ENCODE results near the gene RNF5. TPM values are rescaled to one million over a fixed set of nuclear protein-coding genes. Genes with fewer than 3 reads are reported as not detected.

RNF5 gene
- total RNA-seq, 3 donors from 2014 or later: 79.0 to 114 (median 85.0) TPM

GRCh38 chr6:32216285-32216684 lies 38.1 kb downstream of the RNF5 start:
- ATAC-seq (no peak), DNase-seq (no peak)
- Histone ChIP-seq H3K9me3 (no peaks in the 10 kb centered on the region), H3K36me3 (ENCODE audit: low read depth) (no peaks in the 10 kb centered on the region), H3K4me1 (ENCODE audit: low read depth) (no peaks in the 10 kb centered on the region), H3K4me3 (no peak overlapping the region)
- TF ChIP-seq CTCF (IDR thresholded peaks at IDR 0.05): no peak
- intact Hi-C loops (cut with DNase I, micrococcal nuclease): no loop called here

DNA sequence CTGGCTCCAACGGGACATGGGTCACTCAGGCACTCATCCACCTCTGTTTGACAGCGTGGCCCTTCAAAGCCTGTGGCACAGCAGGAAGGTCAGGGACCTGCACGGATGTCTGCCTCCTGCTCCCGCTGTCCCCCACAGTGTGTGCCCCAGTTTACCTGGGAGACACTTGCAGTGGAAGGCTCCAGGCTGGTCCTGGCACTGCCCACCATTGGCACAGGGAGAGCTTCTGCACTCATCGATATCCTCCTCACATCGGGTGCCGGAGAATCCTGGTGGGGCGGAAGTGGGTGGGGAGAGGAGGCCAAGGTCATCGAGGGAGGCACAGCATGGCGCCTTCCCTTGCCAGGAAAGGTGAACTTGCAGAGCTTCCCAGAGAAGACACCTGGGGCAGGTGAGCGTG lies 38.8 kb downstream of the RNF5 start:
- intact Hi-C loops (cut with DNase I, micrococcal nuclease): no loop called here
- no peak for DNase-seq
- Histone ChIP-seq H3K36me3 (ENCODE audit: low read depth) (no peaks in the 10 kb centered on the region), H3K9me3 (no peaks in the 10 kb centered on the region), H3K4me1 (ENCODE audit: low read depth) (no peaks in the 10 kb centered on the region), H3K4me3 (no peak overlapping the region)
- no peak for TF ChIP-seq CTCF (IDR thresholded peaks at IDR 0.05)
- ATAC-seq: no peak

- H3K4me1 ChIP-seq (ENCODE audit: low read depth): no peaks in the 10 kb centered on the region
- H3K9me3 ChIP-seq: no peaks in the 10 kb centered on the region
- DNase-seq (no peak), ATAC-seq (no peak)
- no peak overlapping the region for H3K4me3 ChIP-seq
- no peaks in the 10 kb centered on the region for H3K36me3 ChIP-seq (ENCODE audit: low read depth)
- TF ChIP-seq CTCF (IDR thresholded peaks at IDR 0.05): no peak
- intact Hi-C loops (cut with DNase I, micrococcal nuclease): no loop called here
Measured at GRCh38 chr6:32218167-32218566, 40.0 kb downstream of the RNF5 start.

DNA sequence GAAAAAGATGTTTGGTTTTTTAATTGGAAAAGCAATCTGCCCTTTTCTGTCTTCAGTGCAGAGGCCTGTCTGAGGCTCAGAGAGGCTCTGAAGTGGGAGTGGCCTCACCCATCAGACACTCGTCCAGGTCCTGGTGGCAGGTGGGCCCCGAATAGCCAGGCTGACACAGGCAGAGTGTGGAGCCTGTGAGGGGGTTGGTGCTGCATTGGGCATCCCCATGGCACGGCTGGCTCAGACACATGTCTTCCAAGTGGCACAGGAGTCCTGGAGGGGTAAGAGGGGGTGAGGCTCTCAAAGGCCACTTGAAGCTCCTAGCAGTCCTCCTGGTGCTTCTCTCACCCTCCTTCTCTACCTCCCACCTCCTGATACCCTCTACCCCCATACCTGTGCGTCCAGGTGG lies 41.8 kb downstream of the RNF5 start:
- intact Hi-C loops (cut with DNase I, micrococcal nuclease): no loop called here
- DNase-seq (no peak), ATAC-seq (no peak)
- Histone ChIP-seq H3K9me3 (no peaks in the 10 kb centered on the region), H3K4me1 (ENCODE audit: low read depth) (no peaks in the 10 kb centered on the region), H3K4me3 (no peak overlapping the region), H3K36me3 (ENCODE audit: low read depth) (no peaks in the 10 kb centered on the region)
- no peak for TF ChIP-seq CTCF (IDR thresholded peaks at IDR 0.05)

GRCh38 chr6:32222333-32223230 lies 44.4 kb downstream of the RNF5 start:
- intact Hi-C loops (cut with DNase I, micrococcal nuclease): no loop called here
- H3K4me1 ChIP-seq (ENCODE audit: low read depth): no peaks in the 10 kb centered on the region
- no peak for TF ChIP-seq CTCF (IDR thresholded peaks at IDR 0.05)
- no peaks in the 10 kb centered on the region for H3K9me3 ChIP-seq
- DNase-seq (no peak), ATAC-seq (no peak)
- H3K36me3 ChIP-seq (ENCODE audit: low read depth): no peaks in the 10 kb centered on the region
- H3K4me3 ChIP-seq: no peak overlapping the region
